BJ (cell line): ENCODE results near the gene FOXP2. TPM values are rescaled to one million over a fixed set of nuclear protein-coding genes. Genes with fewer than 3 reads are reported as not detected.

Experiments used
- CTCF ChIA-PET: fragments of 350-600 bp; formaldehyde crosslinking; extraction: SDS; loops from one replicate; lab custom pipeline; 2021; ENCODE audit warnings: antibody characterized with exemption, inconsistent platforms; lab: Yijun Ruan, JAX
- POLR2A ChIA-PET: fragments of 300-600 bp; sonication (Branson Sonifier 250); formaldehyde crosslinking; extraction: SDS; loops from one replicate; lab custom pipeline; 2021; ENCODE audit warnings: antibody characterized with exemption; lab: Charles Lee
- DNase-seq: peaks from one replicate; pipeline ENCODE4 v3.0.0-alpha.2; 2011; ENCODE audit warnings: low read depth
- H3K27me3 ChIP-seq: 2 replicates; pipeline ENCODE4 v1.6.0; 2011; ENCODE audit warnings: low read length; ENCODE audit not compliant: control insufficient read depth, insufficient read depth
- H3K36me3 ChIP-seq: 2 replicates; pipeline ENCODE4 v1.5.1; 2011; ENCODE audit warnings: low read length; ENCODE audit not compliant: control insufficient read depth, insufficient read depth
- H3K4me3 ChIP-seq: 2 replicates; pipeline ENCODE4 v1.5.1; 2011; ENCODE audit warnings: low read depth, mild to moderate bottlenecking, control low read depth, low read length
- polyA plus RNA-seq: library from polyadenylated mRNA; depleted of rRNA; stranded (reverse); fragments of >200 nt; gene quantifications from 2 replicates; pipeline ENCODE4 v1.2.3, GENCODE V29; 2011
- TF ChIP-seq, protein P1 (sequence below): IDR thresholded peaks from 2 replicates; pipeline ENCODE4 v1.5.1; 2011; ENCODE audit warnings: low read depth, mild to moderate bottlenecking, control low read depth, inconsistent platforms, low read length, moderate library complexity; ENCODE audit not compliant: insufficient read depth

Gene FOXP2
- polyA plus RNA-seq, 1 experiment = 0.66 TPM

- Histone ChIP-seq H3K27me3 (no peaks in the 10 kb centered on the region), H3K36me3 (no peaks in the 10 kb centered on the region), H3K4me3 (no peak overlapping the region)
- ChIA-PET CTCF (no interaction called here), POLR2A (no interaction called here)
- no peak for DNase-seq
- TF ChIP-seq, protein P1, sequence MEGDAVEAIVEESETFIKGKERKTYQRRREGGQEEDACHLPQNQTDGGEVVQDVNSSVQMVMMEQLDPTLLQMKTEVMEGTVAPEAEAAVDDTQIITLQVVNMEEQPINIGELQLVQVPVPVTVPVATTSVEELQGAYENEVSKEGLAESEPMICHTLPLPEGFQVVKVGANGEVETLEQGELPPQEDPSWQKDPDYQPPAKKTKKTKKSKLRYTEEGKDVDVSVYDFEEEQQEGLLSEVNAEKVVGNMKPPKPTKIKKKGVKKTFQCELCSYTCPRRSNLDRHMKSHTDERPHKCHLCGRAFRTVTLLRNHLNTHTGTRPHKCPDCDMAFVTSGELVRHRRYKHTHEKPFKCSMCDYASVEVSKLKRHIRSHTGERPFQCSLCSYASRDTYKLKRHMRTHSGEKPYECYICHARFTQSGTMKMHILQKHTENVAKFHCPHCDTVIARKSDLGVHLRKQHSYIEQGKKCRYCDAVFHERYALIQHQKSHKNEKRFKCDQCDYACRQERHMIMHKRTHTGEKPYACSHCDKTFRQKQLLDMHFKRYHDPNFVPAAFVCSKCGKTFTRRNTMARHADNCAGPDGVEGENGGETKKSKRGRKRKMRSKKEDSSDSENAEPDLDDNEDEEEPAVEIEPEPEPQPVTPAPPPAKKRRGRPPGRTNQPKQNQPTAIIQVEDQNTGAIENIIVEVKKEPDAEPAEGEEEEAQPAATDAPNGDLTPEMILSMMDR = no peak
Measured at GRCh38 chr7:114459574-114459973, 45.0 kb downstream of the FOXP2 start.

GRCh38 chr7:114460021-114460420 is 45.4 kb downstream of the FOXP2 start:
- Histone ChIP-seq H3K27me3 (no peaks in the 10 kb centered on the region), H3K36me3 (no peaks in the 10 kb centered on the region), H3K4me3 (no peak overlapping the region)
- ChIA-PET CTCF (no interaction called here), POLR2A (no interaction called here)
- TF ChIP-seq, protein P1 = no peak
- DNase-seq = no peak

DNA sequence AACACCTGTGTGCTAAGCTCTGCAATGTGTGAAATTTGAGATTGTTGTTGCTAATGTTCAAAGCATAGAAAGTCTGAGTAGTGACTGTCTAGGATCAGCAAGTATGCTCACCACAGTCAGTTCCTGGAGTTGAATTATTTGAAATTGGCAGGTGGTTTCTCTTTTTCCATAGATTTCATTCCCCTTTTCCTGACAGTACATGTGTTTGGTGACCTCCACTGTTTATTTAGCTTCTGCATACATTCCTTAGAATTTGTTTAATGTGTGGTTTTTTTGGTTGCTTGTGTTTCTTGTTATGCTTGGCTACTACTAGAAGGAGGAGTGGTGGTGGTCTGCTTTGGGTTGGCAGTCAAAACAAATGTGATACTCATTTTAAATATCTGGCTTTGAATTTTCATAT is 52.3 kb downstream of the FOXP2 start:
- Histone ChIP-seq H3K4me3 (no peak overlapping the region), H3K36me3 (no peaks in the 10 kb centered on the region), H3K27me3 (no peaks in the 10 kb centered on the region)
- DNase-seq = no peak
- ChIA-PET CTCF (no interaction called here), POLR2A (interaction anchor here (0.6 kb wide), 1 partner anchor 55 kb away, joined by 3 read pairs; no protein-coding TSS in a partner anchor)
- TF ChIP-seq, protein P1 = no peak

DNA sequence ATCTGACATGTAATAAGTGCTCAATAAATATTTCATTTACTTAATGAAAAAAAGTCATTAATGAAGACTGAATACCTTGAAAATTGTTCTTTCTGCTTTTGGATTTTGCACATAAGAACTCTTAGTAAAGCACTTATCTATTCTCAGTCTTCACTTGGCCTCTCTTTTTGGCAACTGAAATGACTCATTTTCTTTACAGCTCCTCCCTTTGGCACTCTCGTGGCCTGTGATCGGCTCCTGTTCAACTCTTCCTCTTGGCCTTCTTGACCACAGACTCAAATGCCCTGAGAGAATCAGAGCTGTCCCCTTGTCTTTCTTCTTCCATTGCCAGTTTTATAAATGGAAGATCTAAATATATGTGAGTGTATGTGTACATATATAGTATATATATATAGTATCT is 54.2 kb downstream of the FOXP2 start:
- POLR2A ChIA-PET = no interaction called here
- CTCF ChIA-PET = no interaction called here

GRCh38 chr7:114472896-114473512 is 58.4 kb downstream of the FOXP2 start:
- ChIA-PET POLR2A (no interaction called here), CTCF (interaction anchor here (0.5 to 1.1 kb wide), 2 partner anchors 13 to 609 kb away, joined by 3 to 4 read pairs; no protein-coding TSS in a partner anchor)

More for the DNA sequence above, 54.2 kb downstream of the FOXP2 start:
- DNase-seq = no peak
- H3K36me3 ChIP-seq = no peaks in the 10 kb centered on the region
- TF ChIP-seq, protein P1 = no peak
- H3K4me3 ChIP-seq = no peak overlapping the region
- no peaks in the 10 kb centered on the region for H3K27me3 ChIP-seq

More at GRCh38 chr7:114472896-114473512, 58.4 kb downstream of the FOXP2 start:
- DNase-seq = no peak
- Histone ChIP-seq H3K4me3 (no peak overlapping the region), H3K27me3 (no peaks in the 10 kb centered on the region), H3K36me3 (no peaks in the 10 kb centered on the region)
- TF ChIP-seq, protein P1 = no peak
